H1 (cell line): ENCODE data around the gene TSPOAP1. TPM values are rescaled to one million over a fixed set of nuclear protein-coding genes. Genes with fewer than 3 reads are reported as not detected.
A peak's percentile ranks its signal among the peaks of the same experiment; 100 is the strongest.

Experiments
- CTCF ChIA-PET: fragments of 300-600 bp; sonication (Branson Sonifier 250); formaldehyde crosslinking; loops from one replicate; lab custom pipeline; 2021; ENCODE audit not compliant: partially characterized antibody; lab: Charles Lee
- POLR2A ChIA-PET: fragments of 300-600 bp; sonication (Branson Sonifier 250); formaldehyde crosslinking; loops from one replicate; lab custom pipeline; 2021; ENCODE audit warnings: inconsistent platforms; ENCODE audit not compliant: partially characterized antibody; lab: Charles Lee
- DNase-seq, 2 experiments: peaks; one replicate each; pipeline versions ENCODE4 v3.0.0 to v3.0.0-alpha.2; 2010 to 2022; ENCODE audit warnings: low spot score in 2 of 2, low read depth in 1 of 2, mixed read lengths in 1 of 2
- FAIRE-seq: peaks from 2 replicates; lab custom pipeline; 2011; peaks lifted over from hg19 to GRCh38; lab: Jason Lieb, UNC
- H2AFZ ChIP-seq: 2 replicates; pipeline ENCODE4 v1.8.1; 2012; ENCODE audit warnings: low read length, inconsistent platforms
- H2AK5ac ChIP-seq: 2 replicates; pipeline ENCODE4 v1.6.1; 2013; ENCODE audit warnings: low read depth, low read length
- H2BK120ac ChIP-seq: replicated peaks from 2 replicates; pipeline ENCODE3; 2013; ENCODE audit warnings: low read depth, low read length, inconsistent platforms
- H2BK12ac ChIP-seq: 2 replicates; pipeline ENCODE4 v1.6.1; 2013; ENCODE audit warnings: low read depth, low read length
- H2BK15ac ChIP-seq: 2 replicates; pipeline ENCODE4 v1.6.1; 2013; ENCODE audit warnings: low read length
- H2BK20ac ChIP-seq: 2 replicates; pipeline ENCODE4 v1.6.1; 2013; ENCODE audit warnings: low read length
- H2BK5ac ChIP-seq: 2 replicates; pipeline ENCODE4 v1.6.1; 2013; ENCODE audit warnings: low read depth, low read length
- H3K14ac ChIP-seq: 2 replicates; pipeline ENCODE4 v1.6.1; 2013; ENCODE audit warnings: inconsistent platforms; ENCODE audit not compliant: insufficient read length
- H3K18ac ChIP-seq: 2 replicates; pipeline ENCODE4 v1.6.1; 2013; ENCODE audit warnings: low read length; ENCODE audit errors: extremely low read depth
- H3K23ac ChIP-seq: 2 replicates; pipeline ENCODE4 v1.6.1; 2013; ENCODE audit warnings: inconsistent platforms; ENCODE audit not compliant: insufficient read length
- H3K23me2 ChIP-seq: 2 replicates; pipeline ENCODE4 v1.6.1; 2013; ENCODE audit warnings: low read depth, low read length
- H3K27ac ChIP-seq: 2 replicates; pipeline ENCODE4 v1.6.1; 2011; ENCODE audit warnings: low read depth, low read length, inconsistent platforms
- H3K27me3 ChIP-seq, 4 experiments: replicated peaks in 1 of 4; 1 replicate in 1 of 4; 2 replicates in 3 of 4; pipeline versions ENCODE4 v1.6.1 to v1.8.1; 2011 to 2013; ENCODE audit warnings: low read length in 3 of 4, mild to moderate bottlenecking in 3 of 4, inconsistent platforms in 2 of 4, mixed read lengths in 2 of 4, moderate library complexity in 1 of 4; ENCODE audit not compliant: control insufficient read depth in 3 of 4, insufficient read depth in 3 of 4; ENCODE audit errors: extremely low read depth in 1 of 4
- H3K36me3 ChIP-seq, 4 experiments: 2 replicates each; pipeline versions ENCODE4 v1.6.1 to v1.8.1; 2011 to 2013; ENCODE audit warnings: mild to moderate bottlenecking in 4 of 4, low read length in 3 of 4, moderate library complexity in 2 of 4, control low read depth in 1 of 4, inconsistent platforms in 1 of 4; ENCODE audit not compliant: insufficient read depth in 4 of 4, control insufficient read depth in 2 of 4
- H3K4ac ChIP-seq: replicated peaks from 2 replicates; pipeline ENCODE3; 2013; ENCODE audit warnings: low read length, low read depth, mixed read lengths, inconsistent platforms; ENCODE audit not compliant: insufficient read length
- H3K4me1 ChIP-seq, 4 experiments: replicated peaks in 1 of 4; 1 replicate in 1 of 4; 2 replicates in 3 of 4; pipeline versions ENCODE4 v1.6.1 to v1.8.1; 2011 to 2013; ENCODE audit warnings: low read length in 3 of 4, inconsistent platforms in 2 of 4, mixed read lengths in 1 of 4; ENCODE audit not compliant: insufficient read depth in 4 of 4, control insufficient read depth in 3 of 4
- H3K4me2 ChIP-seq, 2 experiments: 2 replicates each; pipeline versions ENCODE4 v1.6.1 to v1.8.1; 2011 to 2013; ENCODE audit warnings: low read depth in 2 of 2, low read length in 2 of 2, control low read depth in 1 of 2, inconsistent platforms in 1 of 2, mild to moderate bottlenecking in 1 of 2; ENCODE audit not compliant: insufficient read depth in 1 of 2
- H3K4me3 ChIP-seq, 4 experiments: fragments of 200-600, 300-600 bp in 1 of 4; sonication (generic), shearing (Covaris generic), sonication (Bioruptor Twin) in 1 of 4; 2 replicates each; pipeline versions ENCODE4 v1.5.1 to v1.8.1; 2011 to 2016; ENCODE audit warnings: low read length in 4 of 4, low read depth in 3 of 4, control low read depth in 2 of 4, inconsistent platforms in 2 of 4, mild to moderate bottlenecking in 2 of 4, mixed read lengths in 1 of 4, moderate library complexity in 1 of 4; ENCODE audit not compliant: insufficient read depth in 2 of 4; ENCODE audit errors: extremely low read depth in 1 of 4
- H3K56ac ChIP-seq: replicated peaks from 2 replicates; pipeline ENCODE3; 2013; ENCODE audit warnings: low read depth, mild to moderate bottlenecking, mixed read lengths, low read length, inconsistent platforms; ENCODE audit not compliant: insufficient read length
- H3K79me1 ChIP-seq: 2 replicates; pipeline ENCODE4 v1.6.1; 2013; ENCODE audit warnings: low read depth, low read length, control low read depth
- H3K79me2 ChIP-seq, 2 experiments: 2 replicates each; pipeline versions ENCODE4 v1.6.1 to v1.8.1; 2012 to 2013; ENCODE audit warnings: low read length in 2 of 2, mild to moderate bottlenecking in 2 of 2, inconsistent platforms in 1 of 2; ENCODE audit not compliant: insufficient read depth in 2 of 2, control insufficient read depth in 1 of 2
- H3K9ac ChIP-seq, 4 experiments: replicated peaks in 1 of 4; 1 replicate in 1 of 4; 2 replicates in 3 of 4; pipeline versions ENCODE4 v1.6.1 to v1.8.1; 2011 to 2013; ENCODE audit warnings: low read depth in 3 of 4, low read length in 3 of 4, control low read depth in 2 of 4, mild to moderate bottlenecking in 2 of 4, moderate library complexity in 2 of 4, inconsistent platforms in 1 of 4; ENCODE audit errors: extremely low read depth in 1 of 4
- H3K9me3 ChIP-seq, 2 experiments: 2 replicates each; pipeline versions ENCODE4 v1.6.1 to v1.8.1; 2012 to 2013; ENCODE audit warnings: mild to moderate bottlenecking in 2 of 2, moderate library complexity in 2 of 2, control low read depth in 1 of 2, inconsistent platforms in 1 of 2, low read depth in 1 of 2, low read length in 1 of 2, mixed read lengths in 1 of 2; ENCODE audit not compliant: insufficient read depth in 2 of 2
- H4K20me1 ChIP-seq, 2 experiments: replicated peaks in 1 of 2; 2 replicates each; pipeline versions ENCODE3 to v1.8.1; 2011 to 2013; ENCODE audit warnings: inconsistent platforms in 2 of 2, low read length in 2 of 2, mild to moderate bottlenecking in 1 of 2; ENCODE audit not compliant: insufficient read depth in 2 of 2, control insufficient read depth in 1 of 2
- H4K5ac ChIP-seq: 2 replicates; pipeline ENCODE4 v1.6.1; 2013; ENCODE audit warnings: low read length, low read depth, mixed read lengths, inconsistent platforms; ENCODE audit not compliant: insufficient read length
- H4K8ac ChIP-seq: 2 replicates; pipeline ENCODE4 v1.8.0; 2013; ENCODE audit warnings: mild to moderate bottlenecking, moderate library complexity, low read length, inconsistent platforms; ENCODE audit not compliant: insufficient read depth; ENCODE audit errors: extremely low read depth
- H4K91ac ChIP-seq: replicated peaks from 2 replicates; pipeline ENCODE3; 2013; ENCODE audit warnings: low read length, mixed read lengths, inconsistent platforms; ENCODE audit not compliant: insufficient read length
- BRCA1 ChIP-seq: IDR thresholded peaks from 2 replicates; pipeline ENCODE4 v1.6.1; 2012; ENCODE audit warnings: low read depth, low read length, improper control_type of control experiment
- CTBP2 ChIP-seq: IDR thresholded peaks from 2 replicates; pipeline ENCODE4 v1.7.0; 2011; ENCODE audit warnings: borderline replicate concordance, mild to moderate bottlenecking, moderate library complexity, mixed read lengths, low read length; ENCODE audit not compliant: insufficient read depth, insufficient read length
- EGR1 ChIP-seq: IDR thresholded peaks from 2 replicates; pipeline ENCODE4 v1.6.1; 2011; ENCODE audit warnings: low read depth, low read length, borderline replicate concordance
- EZH2 ChIP-seq: fragments of 200-600 bp; sonication (generic); IDR thresholded peaks from 2 replicates; pipeline ENCODE4 v1.7.1; 2012; ENCODE audit warnings: low read depth, mild to moderate bottlenecking, moderate library complexity, low read length, inconsistent platforms; ENCODE audit not compliant: severe bottlenecking
- FOSL1 ChIP-seq: IDR thresholded peaks from 2 replicates; pipeline ENCODE4 v1.6.1; 2011; ENCODE audit warnings: mild to moderate bottlenecking, low read depth, low read length, moderate library complexity; ENCODE audit not compliant: insufficient read depth
- GTF2F1 ChIP-seq: IDR thresholded peaks from 2 replicates; pipeline ENCODE4 v1.6.1; 2012; ENCODE audit warnings: low read depth, low read length, improper control_type of control experiment, borderline replicate concordance
- KDM1A ChIP-seq: fragments of 200-600, 300-600 bp; sonication (generic); IDR thresholded peaks from 2 replicates; pipeline ENCODE4 v1.7.1; 2016; ENCODE audit warnings: mild to moderate bottlenecking, low read length, borderline replicate concordance
- NRF1 ChIP-seq: IDR thresholded peaks from 2 replicates; pipeline ENCODE4 v1.6.1; 2011; ENCODE audit warnings: mild to moderate bottlenecking, low read depth, low read length, improper control_type of control experiment
- POLR2AphosphoS5 ChIP-seq: IDR thresholded peaks from 2 replicates; pipeline ENCODE4 v1.6.1; 2011; ENCODE audit warnings: low read depth, low read length
- RAD21 ChIP-seq, 2 experiments: IDR thresholded peaks in 1 of 2; conservative IDR thresholded peaks in 1 of 2; 2 replicates each; pipeline ENCODE4 v1.6.1; 2011; ENCODE audit warnings: low read depth in 2 of 2, low read length in 2 of 2, improper control_type of control experiment in 1 of 2, inconsistent platforms in 1 of 2, mild to moderate bottlenecking in 1 of 2, moderate library complexity in 1 of 2
- RFX5 ChIP-seq: IDR thresholded peaks from 2 replicates; pipeline ENCODE4 v1.6.1; 2011; ENCODE audit warnings: low read depth, low read length, improper control_type of control experiment, borderline replicate concordance
- SIRT6 ChIP-seq: IDR thresholded peaks from one replicate; pipeline ENCODE4 v1.7.1; 2012; ENCODE audit warnings: low read length, inconsistent platforms
- SP2 ChIP-seq: IDR thresholded peaks from 2 replicates; pipeline ENCODE4 v1.6.1; 2012; ENCODE audit warnings: mild to moderate bottlenecking, low read length, inconsistent platforms
- SP4 ChIP-seq: IDR thresholded peaks from 2 replicates; pipeline ENCODE4 v1.6.1; 2012; ENCODE audit warnings: low read length, inconsistent platforms
- WGBS, 2 experiments: shearing (Covaris generic) in 1 of 2; methylation state at CpG; one replicate each; pipeline versions ENCODE4 v1.1.6 to v1.1.7; 2013 to 2015; ENCODE audit warnings: low lambda C conversion rate in 2 of 2, mixed read lengths in 2 of 2, inconsistent platforms in 1 of 2, low coverage in 1 of 2, missing lambda C conversion rate in 1 of 2; ENCODE audit not compliant: insufficient replicate concordance in 2 of 2, insufficient coverage in 1 of 2, insufficient read length in 1 of 2; ENCODE audit errors: extremely low coverage in 1 of 2, missing lambda C conversion rate in 1 of 2; 5-methylcytosine and 5-hydroxymethylcytosine counted together
- polyA plus RNA-seq, 7 experiments: library from polyadenylated mRNA; depleted of rRNA in 3 of 7; stranded (reverse) in 5 of 7; unstranded in 2 of 7; fragments of >200 nt in 5 of 7; fragments of 200-250 nt in 2 of 7; gene quantifications; 1 replicate in 5 of 7; 2 replicates in 1 of 7; 4 replicates in 1 of 7; pipeline versions ENCODE4 v1.2.1 to v1.2.3, GENCODE V29; 2011 to 2013; ENCODE audit warnings: missing spikeins in 2 of 7, mixed read lengths in 2 of 7
- total RNA-seq: library from RNA; stranded (reverse); fragmentation: NEBNext Ultra II Directional; extraction: Animal tissue kit (Norgen Biotek cat#: 25700); gene quantifications from 2 replicates; pipeline ENCODE4 v1.2.1, GENCODE V29; 2021

TSPOAP1 gene
- total and polyA plus RNA-seq, 2 of the 8 experiments (the other 6 are each of a cell fraction or from before 2014, with no cell fraction given), result 7.6 to 9.2 TPM

GRCh38 chr17:58338454-58338840 is 9.9 kb upstream of the TSPOAP1 start:
- no peaks in the 10 kb centered on the region for H3K79me2 ChIP-seq
- H2BK12ac ChIP-seq, result peak overlapping the region; percentile 86; the same call in 1 of the 2 replicates
- no peak overlapping the region for H2AFZ ChIP-seq
- H3K4me3 ChIP-seq, result no peak overlapping the region
- H2BK5ac ChIP-seq, result peak overlapping the region; percentile 90
- H3K18ac ChIP-seq, result peak overlapping the region; percentile 86
- DNase-seq (no peak), FAIRE-seq (no peak)
- peak overlapping the region; percentile 94 for H2BK120ac ChIP-seq
- H3K23me2 ChIP-seq, result no peaks in the 10 kb centered on the region
- H3K23ac ChIP-seq, result no peak overlapping the region
- H3K4me1 ChIP-seq, result peaks cover 4 to 24% (median 19%) of the 10 kb centered on the region in 4 experiments
- H3K4me2 ChIP-seq, result peak overlapping the region in 1 of 2 experiments; percentile 54; a peak in 1 of 4 replicates
- ChIA-PET POLR2A (interaction anchor here (0.6 to 11.3 kb wide), 9 partner anchors 8 to 316 kb away, joined by 3 to 149 read pairs (median 5); partner anchors contain the start of genes SUPT4H1 and TSPOAP1), CTCF (interaction anchor here (0.6 to 18.5 kb wide), 10 partner anchors 8 to 269 kb away, joined by 3 to 384 read pairs (median 4); partner anchors contain the start of genes RNF43, SUPT4H1 and TSPOAP1)
- no peaks in the 10 kb centered on the region for H4K20me1 ChIP-seq
- H3K9me3 ChIP-seq, result no peaks in the 10 kb centered on the region
- H4K5ac ChIP-seq, result peak overlapping the region; percentile 23
- no peak overlapping the region for H3K9ac ChIP-seq
- H2BK15ac ChIP-seq, result peak overlapping the region; percentile 74
- H3K4ac ChIP-seq, result peak overlapping the region; percentile 84
- no peaks in the 10 kb centered on the region for H3K79me1 ChIP-seq
- no peak overlapping the region for H3K56ac ChIP-seq
- peak overlapping the region; percentile 87; the same call in 1 of the 2 replicates for H2AK5ac ChIP-seq
- peak overlapping the region; percentile 98 for H2BK20ac ChIP-seq
- H3K27ac ChIP-seq, result peak overlapping the region; percentile 70
- H4K8ac ChIP-seq, result peak overlapping the region; percentile 76; the same call in 1 of the 2 replicates
- H3K36me3 ChIP-seq, result no peaks in the 10 kb centered on the region
- H3K27me3 ChIP-seq, result peaks cover 0 to 2% (median 0%) of the 10 kb centered on the region in 4 experiments; a peak in 3 of 7 replicates
- H4K91ac ChIP-seq, result peak overlapping the region; percentile 95
- no peak overlapping the region for H3K14ac ChIP-seq
- 87% methylated on average over 3 of the region's 3 CpGs; no CpG with 5 or more reads in 1 of the 2 experiments for WGBS, 2 experiments
- no peak for TF ChIP-seq EZH2
- peak; percentile 27 to 40; a peak in 3 of 4 replicates for TF ChIP-seq RAD21 (IDR thresholded peaks at IDR 0.05 in 1 of 2, conservative IDR thresholded peaks at IDR 0.05 in 1 of 2; ENCODE audit: low read depth in 2 of 2, low read length in 2 of 2)
- TF ChIP-seq EGR1, result no peak
- TF ChIP-seq KDM1A, result peak; percentile 99
- no peak for TF ChIP-seq SP2
- TF ChIP-seq SP4, result no peak
- no peak for TF ChIP-seq CTBP2
- TF ChIP-seq RFX5, result no peak
- TF ChIP-seq NRF1, result no peak
- TF ChIP-seq SIRT6, result no peak
- TF ChIP-seq GTF2F1, result no peak
- TF ChIP-seq FOSL1, result no peak
- TF ChIP-seq POLR2AphosphoS5, result no peak
- TF ChIP-seq BRCA1, result no peak
